OCI-LY7 (cell line): ENCODE data around the gene SIRT3.

Source experiments
- EZH2phosphoT487 ChIP-seq: fragments of 200-600 bp; sonication (generic); IDR thresholded peaks from 2 replicates; pipeline ENCODE4 v1.6.1; 2018; ENCODE audit warnings: low read depth, borderline replicate concordance, mild to moderate bottlenecking, mixed run types, antibody characterized with exemption, low read length, moderate library complexity, mixed read lengths
- TF ChIP-seq, protein P1 (sequence below): fragments of 200-600 bp; sonication (generic); conservative IDR thresholded peaks from 2 replicates; pipeline ENCODE4 v1.5.1; 2014; ENCODE audit warnings: mild to moderate bottlenecking, antibody characterized with exemption, low read length, moderate library complexity, mixed read lengths

DNA sequence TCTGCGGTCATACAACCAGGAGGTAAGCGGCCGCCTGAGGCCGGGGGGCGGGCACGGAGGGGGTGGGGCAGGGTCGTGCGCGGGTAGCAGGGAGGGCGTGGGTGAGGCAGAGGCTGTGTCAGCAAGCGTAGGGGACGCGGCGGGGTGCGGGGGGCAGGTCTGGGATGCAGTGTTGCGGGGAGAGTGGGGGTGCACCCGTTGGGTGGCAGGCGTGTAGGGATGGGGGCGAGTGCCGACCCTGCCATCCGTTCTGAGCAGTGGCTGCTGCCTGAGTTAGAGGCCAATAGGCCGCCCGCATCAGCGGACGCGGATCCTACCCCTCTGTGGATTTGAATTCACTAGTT is 27.3 kb downstream of the SIRT3 start:
- TF ChIP-seq, protein P1, sequence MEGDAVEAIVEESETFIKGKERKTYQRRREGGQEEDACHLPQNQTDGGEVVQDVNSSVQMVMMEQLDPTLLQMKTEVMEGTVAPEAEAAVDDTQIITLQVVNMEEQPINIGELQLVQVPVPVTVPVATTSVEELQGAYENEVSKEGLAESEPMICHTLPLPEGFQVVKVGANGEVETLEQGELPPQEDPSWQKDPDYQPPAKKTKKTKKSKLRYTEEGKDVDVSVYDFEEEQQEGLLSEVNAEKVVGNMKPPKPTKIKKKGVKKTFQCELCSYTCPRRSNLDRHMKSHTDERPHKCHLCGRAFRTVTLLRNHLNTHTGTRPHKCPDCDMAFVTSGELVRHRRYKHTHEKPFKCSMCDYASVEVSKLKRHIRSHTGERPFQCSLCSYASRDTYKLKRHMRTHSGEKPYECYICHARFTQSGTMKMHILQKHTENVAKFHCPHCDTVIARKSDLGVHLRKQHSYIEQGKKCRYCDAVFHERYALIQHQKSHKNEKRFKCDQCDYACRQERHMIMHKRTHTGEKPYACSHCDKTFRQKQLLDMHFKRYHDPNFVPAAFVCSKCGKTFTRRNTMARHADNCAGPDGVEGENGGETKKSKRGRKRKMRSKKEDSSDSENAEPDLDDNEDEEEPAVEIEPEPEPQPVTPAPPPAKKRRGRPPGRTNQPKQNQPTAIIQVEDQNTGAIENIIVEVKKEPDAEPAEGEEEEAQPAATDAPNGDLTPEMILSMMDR = no peak
- no peak for TF ChIP-seq EZH2phosphoT487
